ENCODE data around the gene NT5DC4. TPM values are rescaled to one million over a fixed set of nuclear protein-coding genes. Genes with fewer than 3 reads are reported as not detected.
A peak's percentile ranks its signal among the peaks of the same experiment; 100 is the strongest.

The NT5DC4 gene
- total RNA-seq, 1 donor from 2014 or later: not detected

GRCh38 chr2:112724591-112725525 lies 4.0 kb downstream of the NT5DC4 start:
- Mint-ChIP-seq H3K4me3 (ENCODE audit: unreplicated experiment) (no peak overlapping the region), H3K27me3 (ENCODE audit: unreplicated experiment) (no peaks in the 10 kb centered on the region), H3K4me1 (ENCODE audit: unreplicated experiment) (peaks cover 4% of the 10 kb centered on the region), H3K9me3 (ENCODE audit: unreplicated experiment) (no peaks in the 10 kb centered on the region), H3K27ac (ENCODE audit: unreplicated experiment) (no peak overlapping the region), H3K36me3 (ENCODE audit: unreplicated experiment) (no peaks in the 10 kb centered on the region)
- no peak for TF ChIP-seq CTCF (IDR thresholded peaks at IDR 0.05)
- no peak for DNase-seq (ENCODE audit: extremely low spot score, unreplicated experiment)

DNA sequence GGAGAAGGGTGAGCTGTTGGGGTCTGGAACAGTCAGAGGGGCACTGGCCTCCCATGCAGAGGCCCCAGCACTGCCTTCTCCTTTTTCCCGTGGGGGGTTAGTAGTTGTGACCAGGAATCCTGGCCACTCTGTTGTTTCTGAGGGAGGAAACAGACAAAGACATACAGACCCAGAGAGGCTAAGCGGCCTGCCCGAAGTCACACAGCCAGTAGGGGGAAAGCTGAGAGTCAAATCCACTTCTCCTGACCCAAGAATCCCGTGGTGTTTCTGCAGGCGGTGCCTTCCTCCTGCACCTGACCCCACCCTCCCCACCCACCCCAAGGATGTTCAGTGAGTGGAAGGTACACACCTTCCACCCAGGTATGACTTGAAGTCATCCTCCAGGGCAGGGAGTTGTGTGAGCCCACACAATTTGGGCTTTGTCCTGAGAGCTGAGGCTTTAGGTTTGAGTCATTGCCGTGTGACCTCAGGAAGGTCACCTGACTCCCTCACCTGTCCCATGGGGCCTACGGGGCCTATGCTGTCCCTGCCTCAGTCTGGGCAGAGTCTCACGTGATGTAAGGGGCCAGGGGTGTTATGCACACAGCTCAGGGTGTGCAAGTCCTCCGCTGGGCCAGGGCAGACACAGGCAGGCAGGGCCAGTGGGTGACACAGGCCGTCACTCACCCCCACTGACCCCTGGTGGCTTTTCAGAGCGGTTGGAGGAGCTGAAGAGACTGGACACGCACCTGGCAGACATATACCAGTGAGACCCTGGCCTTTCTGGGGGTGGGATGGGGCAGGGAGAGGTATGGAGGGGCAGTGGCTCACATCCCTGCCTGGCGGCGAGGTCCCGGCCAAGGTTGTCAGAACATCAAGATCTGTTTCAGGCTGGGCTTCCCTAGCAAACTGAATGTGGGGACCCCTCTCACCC lies 5.0 kb downstream of the NT5DC4 start:
- TF ChIP-seq CTCF (IDR thresholded peaks at IDR 0.05): no peak

DNA sequence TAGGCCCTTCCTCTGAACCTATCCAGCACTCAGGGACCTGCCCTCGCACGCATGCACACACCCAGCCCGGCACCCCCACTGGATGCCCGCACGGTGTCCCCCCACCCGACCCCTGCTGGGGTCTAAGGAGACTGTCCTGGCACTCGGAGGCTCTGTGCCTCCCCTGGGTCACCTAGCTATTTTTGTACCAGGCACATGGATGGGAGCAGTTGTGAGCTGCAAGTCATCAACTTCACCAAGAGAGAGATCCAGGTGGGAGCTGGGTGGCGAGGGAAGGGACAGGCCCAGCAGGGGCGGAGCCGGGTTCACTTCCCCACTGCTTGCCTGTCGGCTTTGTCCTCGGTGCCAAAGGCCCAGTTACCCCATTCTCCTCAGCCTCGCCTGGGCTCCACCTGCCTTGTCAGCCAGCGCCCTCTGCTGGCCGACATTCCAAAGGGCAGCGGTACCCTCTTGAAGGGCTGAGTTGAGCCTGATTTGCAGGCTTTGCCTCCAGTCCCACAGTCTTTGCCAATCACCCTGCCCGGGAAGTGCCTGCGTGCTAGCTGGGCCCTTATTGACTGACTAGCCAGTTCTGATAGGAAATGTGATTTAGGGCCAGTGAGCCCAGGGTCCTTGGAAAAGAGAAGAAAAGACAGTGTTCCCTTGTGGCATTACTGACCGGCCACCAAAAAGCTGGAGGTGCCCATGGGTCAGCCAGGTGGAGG lies 5.8 kb downstream of the NT5DC4 start:
- Mint-ChIP-seq H3K4me3 (ENCODE audit: unreplicated experiment) (no peak overlapping the region), H3K27ac (ENCODE audit: unreplicated experiment) (no peak overlapping the region), H3K36me3 (ENCODE audit: unreplicated experiment) (no peaks in the 10 kb centered on the region), H3K9me3 (ENCODE audit: unreplicated experiment) (no peaks in the 10 kb centered on the region), H3K27me3 (ENCODE audit: unreplicated experiment) (no peaks in the 10 kb centered on the region), H3K4me1 (ENCODE audit: unreplicated experiment) (peaks cover 11% of the 10 kb centered on the region)
- peak; percentile 96 for DNase-seq (ENCODE audit: extremely low spot score, unreplicated experiment)
- TF ChIP-seq CTCF (IDR thresholded peaks at IDR 0.05): peak; percentile 99

More for the DNA sequence above, 5.0 kb downstream of the NT5DC4 start:
- no peak for DNase-seq (ENCODE audit: extremely low spot score, unreplicated experiment)
- H3K9me3 Mint-ChIP-seq (ENCODE audit: unreplicated experiment): no peaks in the 10 kb centered on the region
- H3K27me3 Mint-ChIP-seq (ENCODE audit: unreplicated experiment): no peaks in the 10 kb centered on the region
- no peak overlapping the region for H3K27ac Mint-ChIP-seq (ENCODE audit: unreplicated experiment)
- peaks cover 9% of the 10 kb centered on the region for H3K4me1 Mint-ChIP-seq (ENCODE audit: unreplicated experiment)
- H3K36me3 Mint-ChIP-seq (ENCODE audit: unreplicated experiment): no peaks in the 10 kb centered on the region
- H3K4me3 Mint-ChIP-seq (ENCODE audit: unreplicated experiment): no peak overlapping the region

GRCh38 chr2:112727276-112728028 lies 6.6 kb downstream of the NT5DC4 start:
- no peak overlapping the region for H3K4me3 Mint-ChIP-seq (ENCODE audit: unreplicated experiment)
- H3K9me3 Mint-ChIP-seq (ENCODE audit: unreplicated experiment): no peaks in the 10 kb centered on the region
- no peak overlapping the region for H3K27ac Mint-ChIP-seq (ENCODE audit: unreplicated experiment)
- no peak for TF ChIP-seq CTCF (IDR thresholded peaks at IDR 0.05)
- H3K36me3 Mint-ChIP-seq (ENCODE audit: unreplicated experiment): no peaks in the 10 kb centered on the region
- DNase-seq (ENCODE audit: extremely low spot score, unreplicated experiment): no peak
- peaks cover 11% of the 10 kb centered on the region for H3K4me1 Mint-ChIP-seq (ENCODE audit: unreplicated experiment)
- no peaks in the 10 kb centered on the region for H3K27me3 Mint-ChIP-seq (ENCODE audit: unreplicated experiment)
